Activated CD8-positive, alpha-beta memory T cell treated with anti-CD3 and anti-CD28 coated beads, Interleukin-2, amount 50 U/mL, for 1 hour (primary cell): ENCODE measurements around the gene SGCD.

ENCODE experiments used
- DNase-seq: peaks from one replicate; pipeline ENCODE4 v3.0.0-alpha.2; 2020; ENCODE audit errors: extremely low read depth

Gene SGCD

GRCh38 chr5:156326718-156327259 lies at the start of gene SGCD:
SGCD (plus strand) TSS chr5:156327164.
- no peak for DNase-seq

- DNase-seq = no peak
Measured at GRCh38 chr5:156277290-156277689, 49.7 kb upstream of the SGCD start.

- DNase-seq = no peak
Measured at GRCh38 chr5:156295431-156295830, 31.5 kb upstream of the SGCD start.

- DNase-seq = no peak
Measured at GRCh38 chr5:156310115-156310514, 16.8 kb upstream of the SGCD start.

GRCh38 chr5:156312897-156313694 lies 13.9 kb upstream of the SGCD start:
- no peak for DNase-seq

GRCh38 chr5:156314416-156314815 lies 12.5 kb upstream of the SGCD start:
- no peak for DNase-seq

GRCh38 chr5:156322666-156323065 lies 4.3 kb upstream of the SGCD start:
- DNase-seq = no peak

GRCh38 chr5:156327296-156327695 lies 332 bp downstream of the SGCD start:
- DNase-seq = no peak

- DNase-seq = no peak
Measured at GRCh38 chr5:156328161-156328560, 1.2 kb downstream of the SGCD start.

- DNase-seq = no peak
Measured at GRCh38 chr5:156328766-156329165, 1.8 kb downstream of the SGCD start.

GRCh38 chr5:156329171-156329611 lies 2.2 kb downstream of the SGCD start:
- no peak for DNase-seq

GRCh38 chr5:156330141-156330870 lies 3.3 kb downstream of the SGCD start:
- DNase-seq = no peak

GRCh38 chr5:156331181-156331580 lies 4.2 kb downstream of the SGCD start:
- no peak for DNase-seq

- DNase-seq = no peak
Measured at GRCh38 chr5:156331845-156332244, 4.9 kb downstream of the SGCD start.

GRCh38 chr5:156332245-156332644 lies 5.3 kb downstream of the SGCD start:
- no peak for DNase-seq

- DNase-seq = no peak
Measured at GRCh38 chr5:156339139-156339841, 12.3 kb downstream of the SGCD start.

- DNase-seq = no peak
Measured at GRCh38 chr5:156340893-156341292, 13.9 kb downstream of the SGCD start.

- no peak for DNase-seq
Measured at GRCh38 chr5:156350256-156350655, 23.3 kb downstream of the SGCD start.

GRCh38 chr5:156351423-156351822 lies 24.5 kb downstream of the SGCD start:
- DNase-seq = no peak

GRCh38 chr5:156354571-156354970 lies 27.6 kb downstream of the SGCD start:
- DNase-seq = no peak

- DNase-seq = no peak
Measured at GRCh38 chr5:156356238-156356637, 29.3 kb downstream of the SGCD start.

- no peak for DNase-seq
Measured at GRCh38 chr5:156359476-156359875, 32.5 kb downstream of the SGCD start.
